HepG2 (cell line): ENCODE results near the gene SLC22A23. TPM values are rescaled to one million over a fixed set of nuclear protein-coding genes. Genes with fewer than 3 reads are reported as not detected.

Experiments used
- GATA4 ChIP-seq: sonication (generic); IDR thresholded peaks from 2 replicates; pipeline ENCODE4 v1.6.1; 2016; ENCODE audit warnings: antibody characterized with exemption, low read depth, borderline replicate concordance
- MAX ChIP-seq: IDR thresholded peaks from 2 replicates; pipeline ENCODE4 v1.6.1; 2012; ENCODE audit warnings: inconsistent platforms
- NCOA1 ChIP-seq: sonication (generic); formaldehyde crosslinking; IDR thresholded peaks from 2 replicates; pipeline ENCODE4 v1.9.0; 2021; ENCODE audit warnings: missing genetic modification reagents
- NR0B2 ChIP-seq: sonication (generic); formaldehyde crosslinking; IDR thresholded peaks from 2 replicates; pipeline ENCODE4 v1.4.0; 2020; ENCODE audit warnings: mild to moderate bottlenecking, missing genetic modification reagents
- PATZ1 ChIP-seq: sonication (generic); formaldehyde crosslinking; IDR thresholded peaks from 2 replicates; pipeline ENCODE4 v1.4.0; 2020; ENCODE audit warnings: missing genetic modification reagents
- TAF15 ChIP-seq: fragments of 200-400 bp; formaldehyde crosslinking; IDR thresholded peaks from one replicate; pipeline ENCODE4 v1.6.1; 2018; ENCODE audit warnings: mild to moderate bottlenecking, low read depth, low read length; ENCODE audit not compliant: poor library complexity, severe bottlenecking
- ZFAT ChIP-seq: sonication (generic); formaldehyde crosslinking; conservative IDR thresholded peaks from 2 replicates; pipeline ENCODE4 v1.8.1; 2023; ENCODE audit warnings: missing genetic modification reagents, inconsistent platforms
- ZKSCAN1 ChIP-seq: fragments of 150-350 bp; IDR thresholded peaks from 2 replicates; pipeline ENCODE4 v1.6.1; 2014; ENCODE audit warnings: low read length
- ZNF546 ChIP-seq: sonication (generic); formaldehyde crosslinking; conservative IDR thresholded peaks from 2 replicates; pipeline ENCODE4 v1.8.1; 2023; ENCODE audit warnings: mild to moderate bottlenecking, missing genetic modification reagents
- ZNF678 ChIP-seq: sonication (generic); formaldehyde crosslinking; IDR thresholded peaks from 2 replicates; pipeline ENCODE4 v1.4.0; 2020; ENCODE audit warnings: mild to moderate bottlenecking, missing genetic modification reagents
- polyA plus RNA-seq, 8 experiments: library from polyadenylated mRNA; depleted of rRNA in 3 of 8; stranded (reverse) in 7 of 8; unstranded in 1 of 8; fragments of >200 nt; fragmentation: Illumina TruSeq in 4 of 8; extraction: Trizol in 4 of 8; gene quantifications; 2 replicates each; pipeline versions ENCODE4 v1.2.1 to v1.2.3, GENCODE V29; 2011 to 2016; ENCODE audit warnings: low read depth in 4 of 8, missing spikeins in 1 of 8, mixed read lengths in 1 of 8; ENCODE audit not compliant: insufficient read depth in 1 of 8
- total RNA-seq, 5 experiments: library from RNA; depleted of rRNA; stranded (reverse); fragments of >200 nt; fragmentation: Illumina TruSeq; extraction: Trizol; gene quantifications; 2 replicates each; pipeline ENCODE4 v1.2.3, GENCODE V29; 2016; ENCODE audit warnings: low read depth in 1 of 5
- TF ChIP-seq, protein P1 (sequence below): sonication (generic); formaldehyde crosslinking; conservative IDR thresholded peaks from 2 replicates; pipeline ENCODE4 v1.8.0; 2022; ENCODE audit warnings: low read depth, missing genetic modification reagents
- TF ChIP-seq, protein P2 (sequence below): sonication (generic); formaldehyde crosslinking; IDR thresholded peaks from 2 replicates; pipeline ENCODE4 v1.5.1; 2020; ENCODE audit warnings: mild to moderate bottlenecking, missing genetic modification reagents, borderline replicate concordance
- TF ChIP-seq, protein P3 (sequence below), 2 experiments: sonication (generic) in 1 of 2; formaldehyde crosslinking in 1 of 2; IDR thresholded peaks; 2 replicates each; pipeline versions ENCODE4 v1.6.1 to v1.9.0; 2014 to 2022; ENCODE audit warnings: antibody characterized with exemption in 1 of 2, borderline replicate concordance in 1 of 2, inconsistent platforms in 1 of 2, low read depth in 1 of 2, missing genetic modification reagents in 1 of 2

SLC22A23 gene
- total and polyA plus RNA-seq, 2 of the 13 experiments (the other 11 are each of a cell fraction or from before 2014, with no cell fraction given) = 11.8 to 17.5 TPM

DNA sequence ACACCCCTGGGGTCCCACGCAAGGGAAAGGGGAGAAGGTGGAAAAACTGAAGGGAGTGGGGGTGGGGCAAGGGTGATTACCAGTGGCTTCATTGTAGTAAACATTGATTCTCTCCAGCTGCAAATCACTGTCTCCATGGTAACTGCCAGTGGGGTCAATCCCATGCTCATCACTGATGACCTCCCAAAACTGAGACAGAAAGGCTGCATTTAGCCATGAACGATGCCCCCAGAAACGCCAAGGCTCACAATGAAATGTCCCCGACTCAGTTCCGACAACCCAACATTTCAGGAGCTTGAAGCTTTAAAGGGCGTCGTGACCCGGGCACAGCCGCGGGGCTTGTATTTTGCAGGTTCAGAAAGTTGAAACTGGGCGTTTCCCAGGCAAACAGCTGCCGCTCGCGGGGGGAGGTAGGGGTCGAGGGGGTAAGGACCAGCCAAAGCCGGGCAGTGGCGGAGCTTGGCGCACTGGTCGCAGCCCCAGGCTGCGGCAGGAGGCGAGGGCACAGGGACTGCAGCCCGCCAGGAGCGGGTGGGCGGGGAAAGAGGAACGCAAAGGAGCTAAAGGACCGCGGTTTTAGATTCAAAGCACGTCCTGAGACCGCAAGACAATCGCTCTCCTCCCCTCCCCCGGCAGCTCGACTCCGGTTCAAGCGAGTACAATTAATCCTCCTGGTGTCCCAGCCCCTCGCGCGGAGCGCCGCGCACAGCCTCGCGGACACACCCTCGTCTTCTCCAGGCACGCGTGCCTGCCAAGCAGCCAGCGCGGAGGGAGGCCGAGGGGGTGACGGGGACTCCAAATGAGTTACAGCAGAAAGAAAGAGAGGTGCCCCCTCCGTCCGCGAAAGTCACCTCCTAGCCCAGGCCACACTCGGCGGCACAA, 230.1 kb downstream of the SLC22A23 start (continued):
- TF ChIP-seq, protein P1, sequence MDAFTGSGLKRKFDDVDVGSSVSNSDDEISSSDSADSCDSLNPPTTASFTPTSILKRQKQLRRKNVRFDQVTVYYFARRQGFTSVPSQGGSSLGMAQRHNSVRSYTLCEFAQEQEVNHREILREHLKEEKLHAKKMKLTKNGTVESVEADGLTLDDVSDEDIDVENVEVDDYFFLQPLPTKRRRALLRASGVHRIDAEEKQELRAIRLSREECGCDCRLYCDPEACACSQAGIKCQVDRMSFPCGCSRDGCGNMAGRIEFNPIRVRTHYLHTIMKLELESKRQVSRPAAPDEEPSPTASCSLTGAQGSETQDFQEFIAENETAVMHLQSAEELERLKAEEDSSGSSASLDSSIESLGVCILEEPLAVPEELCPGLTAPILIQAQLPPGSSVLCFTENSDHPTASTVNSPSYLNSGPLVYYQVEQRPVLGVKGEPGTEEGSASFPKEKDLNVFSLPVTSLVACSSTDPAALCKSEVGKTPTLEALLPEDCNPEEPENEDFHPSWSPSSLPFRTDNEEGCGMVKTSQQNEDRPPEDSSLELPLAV (CRISPR knock-in tag) = no peak
- no peak; the same call in 1 of the 2 replicates for TF ChIP-seq ZNF678 (CRISPR knock-in tag)
- TF ChIP-seq ZKSCAN1 = no peak
- no peak for TF ChIP-seq ZNF546
- TF ChIP-seq, protein P2, sequence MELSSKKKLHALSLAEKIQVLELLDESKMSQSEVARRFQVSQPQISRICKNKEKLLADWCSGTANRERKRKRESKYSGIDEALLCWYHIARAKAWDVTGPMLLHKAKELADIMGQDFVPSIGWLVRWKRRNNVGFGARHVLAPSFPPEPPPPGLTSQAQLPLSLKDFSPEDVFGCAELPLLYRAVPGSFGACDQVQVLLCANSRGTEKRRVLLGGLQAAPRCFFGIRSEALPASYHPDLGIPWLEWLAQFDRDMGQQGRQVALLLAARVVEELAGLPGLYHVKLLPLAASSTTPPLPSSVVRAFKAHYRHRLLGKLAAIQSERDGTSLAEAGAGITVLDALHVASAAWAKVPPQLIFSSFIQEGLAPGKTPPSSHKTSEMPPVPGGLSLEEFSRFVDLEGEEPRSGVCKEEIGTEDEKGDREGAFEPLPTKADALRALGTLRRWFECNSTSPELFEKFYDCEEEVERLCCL = no peak
- no peak for TF ChIP-seq TAF15
- TF ChIP-seq, protein P3, sequence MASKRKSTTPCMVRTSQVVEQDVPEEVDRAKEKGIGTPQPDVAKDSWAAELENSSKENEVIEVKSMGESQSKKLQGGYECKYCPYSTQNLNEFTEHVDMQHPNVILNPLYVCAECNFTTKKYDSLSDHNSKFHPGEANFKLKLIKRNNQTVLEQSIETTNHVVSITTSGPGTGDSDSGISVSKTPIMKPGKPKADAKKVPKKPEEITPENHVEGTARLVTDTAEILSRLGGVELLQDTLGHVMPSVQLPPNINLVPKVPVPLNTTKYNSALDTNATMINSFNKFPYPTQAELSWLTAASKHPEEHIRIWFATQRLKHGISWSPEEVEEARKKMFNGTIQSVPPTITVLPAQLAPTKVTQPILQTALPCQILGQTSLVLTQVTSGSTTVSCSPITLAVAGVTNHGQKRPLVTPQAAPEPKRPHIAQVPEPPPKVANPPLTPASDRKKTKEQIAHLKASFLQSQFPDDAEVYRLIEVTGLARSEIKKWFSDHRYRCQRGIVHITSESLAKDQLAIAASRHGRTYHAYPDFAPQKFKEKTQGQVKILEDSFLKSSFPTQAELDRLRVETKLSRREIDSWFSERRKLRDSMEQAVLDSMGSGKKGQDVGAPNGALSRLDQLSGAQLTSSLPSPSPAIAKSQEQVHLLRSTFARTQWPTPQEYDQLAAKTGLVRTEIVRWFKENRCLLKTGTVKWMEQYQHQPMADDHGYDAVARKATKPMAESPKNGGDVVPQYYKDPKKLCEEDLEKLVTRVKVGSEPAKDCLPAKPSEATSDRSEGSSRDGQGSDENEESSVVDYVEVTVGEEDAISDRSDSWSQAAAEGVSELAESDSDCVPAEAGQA (IDR thresholded peaks at IDR 0.05; ENCODE audit: low read depth) = no peak
- TF ChIP-seq, protein P3 (CRISPR knock-in tag; IDR thresholded peaks at IDR 0.05; ENCODE audit: borderline replicate concordance) = no peak
- TF ChIP-seq NCOA1 (CRISPR knock-in tag) = no peak
- no peak for TF ChIP-seq GATA4
- TF ChIP-seq MAX = peak; percentile 83
- TF ChIP-seq PATZ1 (CRISPR knock-in tag) = no peak
- no peak for TF ChIP-seq ZFAT
- no peak for TF ChIP-seq NR0B2
